Ovary (tissue), 9 donors: ENCODE data around the gene TTC23. TPM values are rescaled to one million over a fixed set of nuclear protein-coding genes. Genes with fewer than 3 reads are reported as not detected.

Experiments
- DNase-seq, 5 donors: peaks; one replicate each; pipeline ENCODE4 v3.0.0-alpha.2; 2019 to 2020
- H3K27ac ChIP-seq, 2 donors: fragments of 200-600 bp; one replicate each; pipeline versions ENCODE4 v1.5.1 to v1.8.0; 2019 to 2022
- H3K27me3 ChIP-seq: fragments of 200-600 bp; one replicate; pipeline ENCODE4 v1.8.0; 2022
- H3K36me3 ChIP-seq: fragments of 200-600 bp; sonication (generic); one replicate; pipeline ENCODE4 v1.5.1; 2019
- H3K4me1 ChIP-seq: one replicate; pipeline ENCODE4 v1.8.1; 2013; ENCODE audit warnings: mild to moderate bottlenecking, moderate library complexity; ENCODE audit not compliant: insufficient read depth
- H3K4me3 ChIP-seq: fragments of 200-600 bp; sonication (generic); one replicate; pipeline ENCODE4 v1.5.1; 2017
- H3K9me3 ChIP-seq, 2 donors: fragments of 200-600 bp in 1 of 2; sonication (generic) in 1 of 2; one replicate each; pipeline versions ENCODE4 v1.5.1 to v1.8.1; 2013 to 2019; ENCODE audit warnings: mild to moderate bottlenecking in 1 of 2, moderate library complexity in 1 of 2
- CTCF ChIP-seq, 3 donors: fragments of 450-650 bp in 2 of 3; fragments of 200-600 bp in 1 of 3; IDR thresholded peaks; one replicate each; pipeline versions ENCODE4 v1.5.1 to v1.8.0; 2016 to 2022; ENCODE audit warnings: antibody characterized with exemption in 3 of 3, mild to moderate bottlenecking in 1 of 3
- EP300 ChIP-seq: sonication (generic); formaldehyde crosslinking; IDR thresholded peaks from one replicate; pipeline ENCODE4 v1.6.1; 2017; ENCODE audit warnings: antibody characterized with exemption
- POLR2A ChIP-seq: fragments of 450-650 bp; IDR thresholded peaks from one replicate; pipeline ENCODE4 v1.6.1; 2017; ENCODE audit warnings: antibody characterized with exemption, mild to moderate bottlenecking, moderate library complexity
- WGBS, 3 donors: extraction: QIAGEN DNeasy Blood & Tissue Kit in 1 of 3; methylation state at CpG; one replicate each; pipeline versions ENCODE4 v1.1.5 to v1.1.7; 2013 to 2017; 5-methylcytosine and 5-hydroxymethylcytosine counted together
- intact Hi-C, 4 donors: fragments of 100-400 bp; cut with DNase I; formaldehyde crosslinking; loops; one replicate each; pipeline versions ENCODE4 v1.11.0 to v1.15.1; 2022 to 2023
- polyA plus RNA-seq, 2 donors: library from polyadenylated mRNA; stranded (reverse); fragments of 200-250 nt in 1 of 2; fragments of 350-450 nt in 1 of 2; fragmentation: Illumina TruSeq in 1 of 2; extraction: RNeasy Lipid Tissue Mini Kit (QIAGEN cat#74804) in 1 of 2; gene quantifications; one replicate each; pipeline ENCODE4 v1.2.3, GENCODE V29; 2013 to 2014
- total RNA-seq, 7 donors: library from RNA; depleted of rRNA in 2 of 7; stranded (reverse); fragments of >200 nt in 2 of 7; fragmentation: NEBNext Ultra II Directional in 3 of 7; extraction: Animal tissue kit (Norgen Biotek cat#: 25700) in 3 of 7; gene quantifications; one replicate each; pipeline versions ENCODE4 v1.1.0 to v1.2.4, GENCODE V29; 2016 to 2023
- donor health status: DM: no; HTN: no; CAD: no; lungs with moderate emphysema.
- donor health status: DM: no; HTN: no; CAD: no.
- donor health status: Bipolar disorder and iron deficiency.
- donor health status: DM: yes; HTN: yes; CAD: no.
- donor health status: DM: no; HTN: no; CAD: no.
- donor health status: DM: yes; HTN: yes; CAD: no.

Gene TTC23
- total and polyA plus RNA-seq, 9 donors, result 15.9 to 35.8 (median 25.8) TPM

- Histone ChIP-seq H3K36me3 (no peaks in the 10 kb centered on the region), H3K27me3 (no peaks in the 10 kb centered on the region), H3K27ac (no peak overlapping the region), H3K9me3 (no peaks in the 10 kb centered on the region), H3K4me3 (no peak overlapping the region), H3K4me1 (no peaks in the 10 kb centered on the region)
- DNase-seq, result no peak
- no peak for TF ChIP-seq EP300
- no peak for TF ChIP-seq POLR2A
- no peak for TF ChIP-seq CTCF (IDR thresholded peaks at IDR 0.05)
- intact Hi-C loops, result no loop called here
- 85 to 89% (median 89%) methylated on average over 20 of the region's 20 CpGs for WGBS, 3 donors
Observed at GRCh38 chr15:99117563-99118257, 131.7 kb downstream of the TTC23 start.

GRCh38 chr15:99117111-99117510 is 132.3 kb downstream of the TTC23 start:
- Histone ChIP-seq H3K36me3 (no peaks in the 10 kb centered on the region), H3K27me3 (no peaks in the 10 kb centered on the region), H3K4me1 (no peaks in the 10 kb centered on the region), H3K4me3 (no peak overlapping the region), H3K27ac (no peak overlapping the region), H3K9me3 (no peaks in the 10 kb centered on the region)
- TF ChIP-seq EP300 (no peak), POLR2A (no peak), CTCF (IDR thresholded peaks at IDR 0.05) (no peak)
- intact Hi-C loops, result no loop called here
- WGBS, 3 donors, result 86 to 89% (median 87%) methylated on average over 8 of the region's 8 CpGs
- no peak for DNase-seq

- Histone ChIP-seq H3K4me1 (no peaks in the 10 kb centered on the region), H3K27me3 (no peaks in the 10 kb centered on the region), H3K4me3 (no peak overlapping the region), H3K36me3 (no peaks in the 10 kb centered on the region), H3K9me3 (no peaks in the 10 kb centered on the region), H3K27ac (no peak overlapping the region)
- WGBS, 3 donors, result 79 to 96% (median 80%) methylated on average over 11 of the region's 11 CpGs
- TF ChIP-seq EP300 (no peak), CTCF (IDR thresholded peaks at IDR 0.05) (no peak), POLR2A (no peak)
- intact Hi-C loops, result no loop called here
- DNase-seq, result no peak
Observed at GRCh38 chr15:99115300-99116215, 133.8 kb downstream of the TTC23 start.

- DNase-seq, result no peak
Observed at GRCh38 chr15:99114511-99115299, 134.7 kb downstream of the TTC23 start.

More at GRCh38 chr15:99114511-99115299, 134.7 kb downstream of the TTC23 start:
- Histone ChIP-seq H3K4me1 (no peaks in the 10 kb centered on the region), H3K36me3 (no peaks in the 10 kb centered on the region), H3K27ac (no peak overlapping the region), H3K4me3 (no peak overlapping the region), H3K27me3 (no peaks in the 10 kb centered on the region), H3K9me3 (no peaks in the 10 kb centered on the region)
- 74 to 92% (median 78%) methylated on average over 12 of the region's 12 CpGs for WGBS, 3 donors
- intact Hi-C loops, result no loop called here
- TF ChIP-seq POLR2A, result no peak
- no peak for TF ChIP-seq EP300
- no peak for TF ChIP-seq CTCF (IDR thresholded peaks at IDR 0.05)
